Ectodermal cell (in vitro differentiated cells): ENCODE measurements around the gene CALN1.

Experiments
- H3K27ac ChIP-seq: 2 replicates; pipeline ENCODE4 v1.7.0; 2013; ENCODE audit warnings: mild to moderate bottlenecking, low read depth, low read length; ENCODE audit not compliant: insufficient read depth, poor library complexity, severe bottlenecking
- H3K27me3 ChIP-seq: 2 replicates; pipeline ENCODE4 v1.7.0; 2013; ENCODE audit warnings: mild to moderate bottlenecking, low read length; ENCODE audit not compliant: insufficient read depth, control insufficient read depth, poor library complexity, severe bottlenecking
- H3K36me3 ChIP-seq: one replicate; pipeline ENCODE4 v1.7.0; 2013; ENCODE audit warnings: low read length; ENCODE audit not compliant: control insufficient read depth, insufficient read depth
- H3K4me1 ChIP-seq: one replicate; pipeline ENCODE4 v1.7.0; 2013; ENCODE audit warnings: low read length; ENCODE audit not compliant: control insufficient read depth, insufficient read depth
- H3K4me3 ChIP-seq: 2 replicates; pipeline ENCODE4 v1.7.0; 2013; ENCODE audit warnings: low read depth, low read length, control low read depth; ENCODE audit not compliant: insufficient read depth
- H3K9me3 ChIP-seq: 2 replicates; pipeline ENCODE4 v1.7.0; 2013; ENCODE audit warnings: mild to moderate bottlenecking, low read length, moderate library complexity; ENCODE audit not compliant: control insufficient read depth
- WGBS, 2 experiments: methylation state at CpG; one replicate each; pipeline ENCODE4 v1.1.7; 2013; ENCODE audit warnings: missing lambda C conversion rate in 2 of 2; 5-methylcytosine and 5-hydroxymethylcytosine counted together

CALN1 gene

DNA sequence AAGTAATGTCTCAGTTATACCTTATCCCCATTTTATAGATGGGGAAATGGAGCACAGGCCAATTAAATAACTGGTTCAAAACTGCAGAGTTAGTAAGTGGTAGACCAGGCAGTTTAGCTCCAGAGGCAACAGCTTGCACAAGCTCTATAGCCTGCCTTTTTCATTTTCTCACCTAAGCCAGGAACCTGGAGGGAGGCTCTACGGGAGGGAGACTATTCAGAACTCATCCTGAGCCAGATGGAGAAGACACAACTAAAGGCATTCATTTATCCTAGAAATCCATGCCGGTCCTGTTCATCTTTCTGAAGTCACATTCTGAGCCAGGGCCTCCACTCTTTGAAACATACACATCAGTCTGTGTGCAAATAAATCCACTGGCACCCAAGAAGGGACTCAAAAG lies 103.2 kb downstream of the CALN1 start:
- no peak overlapping the region for H3K27ac ChIP-seq
- H3K4me1 ChIP-seq: no peaks in the 10 kb centered on the region
- 89 to 91% methylated on average over 2 of the region's 2 CpGs for WGBS, 2 experiments
- H3K4me3 ChIP-seq: no peak overlapping the region
- H3K36me3 ChIP-seq: no peaks in the 10 kb centered on the region
- H3K9me3 ChIP-seq: no peaks in the 10 kb centered on the region
- H3K27me3 ChIP-seq: no peaks in the 10 kb centered on the region

DNA sequence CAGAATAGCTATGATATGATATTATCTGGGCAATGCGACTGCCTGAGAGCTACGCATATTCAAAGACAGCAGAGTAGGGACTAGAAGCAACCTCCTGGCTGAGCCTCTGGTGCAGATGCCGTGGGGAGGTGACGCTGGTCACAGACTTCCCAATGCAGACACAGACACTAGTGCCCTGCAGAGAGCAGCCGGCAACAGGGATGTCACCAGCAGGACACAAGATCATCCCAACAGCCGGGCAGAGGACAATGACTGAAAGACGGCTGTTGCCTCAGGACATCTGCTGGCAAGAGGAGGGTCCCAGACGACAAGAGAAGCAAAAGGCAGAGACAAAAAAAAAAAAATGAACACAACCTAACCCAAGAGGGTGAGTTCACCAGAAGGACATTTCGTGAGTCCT lies 104.6 kb downstream of the CALN1 start:
- H3K4me1 ChIP-seq: no peaks in the 10 kb centered on the region
- no peaks in the 10 kb centered on the region for H3K36me3 ChIP-seq
- WGBS, 2 experiments: 67 to 70% methylated on average over 9 of the region's 9 CpGs

DNA sequence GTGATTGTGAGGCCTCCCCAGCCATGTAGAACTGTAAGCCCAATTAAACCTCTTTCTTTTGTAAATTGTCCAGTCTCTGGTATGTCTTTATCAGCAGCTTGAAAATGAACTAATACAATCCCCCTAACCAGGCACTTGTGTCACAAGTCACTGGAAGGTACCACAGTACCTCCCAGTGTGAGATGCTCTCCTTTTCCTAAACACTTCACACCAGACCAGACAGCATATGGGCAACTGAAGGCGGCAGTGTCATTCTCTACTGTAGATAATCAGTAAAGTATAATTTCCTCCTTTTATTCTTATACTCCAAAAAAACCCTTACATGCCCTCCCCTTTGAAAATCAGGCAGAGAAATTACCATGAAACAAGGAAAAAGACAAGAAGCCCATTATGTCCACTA lies 113.2 kb downstream of the CALN1 start:
- no peak overlapping the region for H3K27ac ChIP-seq
- H3K27me3 ChIP-seq: no peaks in the 10 kb centered on the region
- H3K4me1 ChIP-seq: no peaks in the 10 kb centered on the region
- no peak overlapping the region for H3K4me3 ChIP-seq
- no peaks in the 10 kb centered on the region for H3K9me3 ChIP-seq
- 84 to 88% methylated on average over 1 of the region's 1 CpG for WGBS, 2 experiments
- no peaks in the 10 kb centered on the region for H3K36me3 ChIP-seq

More for the DNA sequence above, 104.6 kb downstream of the CALN1 start:
- Histone ChIP-seq H3K4me3 (no peak overlapping the region), H3K27ac (no peak overlapping the region), H3K9me3 (no peaks in the 10 kb centered on the region), H3K27me3 (no peaks in the 10 kb centered on the region)

DNA sequence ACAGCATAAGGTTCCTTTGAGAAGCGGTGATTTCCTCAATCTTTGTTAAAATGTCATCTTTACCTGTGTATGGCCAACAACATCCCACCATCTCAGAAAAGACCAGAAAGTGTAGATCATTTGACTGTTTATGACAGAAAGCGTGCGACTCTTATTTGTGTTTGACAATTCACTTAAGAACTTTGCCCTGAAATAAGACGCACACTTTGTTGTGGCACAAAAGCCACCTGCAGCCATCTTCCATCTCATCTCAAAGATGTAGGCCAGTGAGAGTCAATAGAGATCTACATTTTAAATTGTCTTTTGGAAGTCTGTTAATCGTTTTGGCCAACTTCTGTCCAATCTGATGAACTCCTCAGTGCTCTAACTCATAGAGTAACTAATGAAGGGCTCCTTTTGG lies 114.0 kb downstream of the CALN1 start:
- Histone ChIP-seq H3K9me3 (no peaks in the 10 kb centered on the region), H3K36me3 (no peaks in the 10 kb centered on the region)
- WGBS, 2 experiments: 96 to 99% methylated on average over 5 of the region's 5 CpGs

DNA sequence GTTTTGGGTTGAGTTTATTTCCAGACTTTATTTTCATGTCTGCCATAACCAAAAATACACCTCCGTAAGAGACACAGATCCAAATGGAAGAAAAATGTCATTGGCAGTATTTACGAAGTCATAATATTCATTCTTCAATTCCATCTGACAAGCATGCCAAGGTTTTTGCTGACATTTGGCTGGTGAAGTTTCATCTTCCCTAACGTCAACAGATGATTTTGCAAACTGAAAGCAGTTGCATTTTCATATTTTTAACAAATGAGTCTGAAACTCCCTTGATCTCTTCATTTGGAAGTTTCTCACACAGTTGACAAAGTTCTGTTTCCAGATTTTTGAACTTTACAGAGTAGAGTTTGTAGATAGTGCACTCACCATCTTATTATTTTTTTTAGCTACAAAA lies 114.5 kb downstream of the CALN1 start:
- Histone ChIP-seq H3K27ac (no peak overlapping the region), H3K4me1 (no peaks in the 10 kb centered on the region), H3K4me3 (no peak overlapping the region), H3K9me3 (no peaks in the 10 kb centered on the region), H3K36me3 (no peaks in the 10 kb centered on the region), H3K27me3 (no peaks in the 10 kb centered on the region)
- 95 to 96% methylated on average over 3 of the region's 3 CpGs for WGBS, 2 experiments

More for the DNA sequence above, 114.0 kb downstream of the CALN1 start:
- Histone ChIP-seq H3K27me3 (no peaks in the 10 kb centered on the region), H3K4me3 (no peak overlapping the region), H3K27ac (no peak overlapping the region), H3K4me1 (no peaks in the 10 kb centered on the region)

DNA sequence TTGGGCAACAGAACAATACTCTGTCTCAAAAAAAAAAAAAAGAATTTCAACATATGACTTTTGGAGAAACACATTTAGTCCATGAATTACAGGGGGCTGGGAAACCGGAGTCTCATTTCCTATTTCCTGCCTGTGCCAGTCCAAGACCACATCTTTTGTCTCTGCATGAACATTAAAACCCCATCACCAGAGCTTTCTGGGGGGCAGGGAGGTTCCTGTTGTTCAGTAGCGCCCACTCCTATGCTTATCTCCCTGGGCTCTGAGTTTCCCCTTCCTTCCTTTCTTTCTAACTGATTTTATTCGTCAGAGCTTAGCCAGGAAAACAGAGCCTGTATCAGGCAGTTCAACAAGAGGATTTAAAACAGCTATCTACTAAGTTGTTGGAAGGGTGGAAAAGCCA lies 119.3 kb downstream of the CALN1 start:
- no peak overlapping the region for H3K27ac ChIP-seq
- no peaks in the 10 kb centered on the region for H3K36me3 ChIP-seq
- no peaks in the 10 kb centered on the region for H3K4me1 ChIP-seq
- no peak overlapping the region for H3K4me3 ChIP-seq
- no peaks in the 10 kb centered on the region for H3K27me3 ChIP-seq
- no peaks in the 10 kb centered on the region for H3K9me3 ChIP-seq
- WGBS, 2 experiments: 86 to 94% methylated on average over 3 of the region's 3 CpGs

DNA sequence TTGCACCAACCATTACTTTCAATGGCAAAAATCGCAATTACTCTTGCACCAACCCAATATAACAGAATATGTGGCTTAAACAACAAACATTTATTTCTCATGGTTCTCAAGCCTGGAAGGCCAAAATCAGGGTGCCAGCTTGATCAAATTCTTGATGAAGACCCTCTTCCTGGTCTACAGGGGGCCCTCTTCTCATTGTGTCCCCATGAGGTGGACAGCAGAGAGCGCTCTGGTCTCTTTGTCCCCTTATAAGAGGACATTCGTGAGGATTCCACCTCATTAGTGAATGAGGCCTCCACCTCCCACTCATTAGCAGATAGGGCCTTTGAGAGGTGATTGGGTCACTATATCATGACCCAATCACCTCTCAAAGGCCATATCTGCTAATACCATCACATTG lies 120.0 kb downstream of the CALN1 start:
- Histone ChIP-seq H3K9me3 (no peaks in the 10 kb centered on the region), H3K4me1 (no peaks in the 10 kb centered on the region), H3K36me3 (no peaks in the 10 kb centered on the region), H3K4me3 (no peak overlapping the region), H3K27ac (no peak overlapping the region), H3K27me3 (no peaks in the 10 kb centered on the region)
- 89 to 94% methylated on average over 3 of the region's 3 CpGs for WGBS, 2 experiments

DNA sequence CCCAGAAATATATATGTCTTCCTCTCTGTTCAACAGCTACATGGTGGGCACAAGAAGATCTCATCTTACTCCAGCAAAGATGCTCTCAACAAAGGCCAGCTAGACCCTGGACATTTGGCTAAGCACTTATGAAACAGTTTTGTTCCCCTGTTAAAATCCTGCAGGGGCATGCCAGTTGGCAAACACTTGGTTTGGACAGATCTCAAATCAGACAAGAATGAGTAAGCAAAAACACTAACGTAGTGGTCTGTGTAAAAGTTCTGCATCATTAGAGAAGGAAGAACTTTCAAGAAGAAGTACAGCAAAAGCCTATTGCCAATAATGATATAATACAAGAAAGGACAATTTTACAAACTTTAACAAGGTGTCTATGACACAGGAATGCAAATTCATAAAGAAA lies 125.6 kb downstream of the CALN1 start:
- Histone ChIP-seq H3K27ac (no peak overlapping the region), H3K27me3 (no peaks in the 10 kb centered on the region), H3K36me3 (no peaks in the 10 kb centered on the region), H3K4me3 (no peak overlapping the region), H3K4me1 (no peaks in the 10 kb centered on the region), H3K9me3 (no peaks in the 10 kb centered on the region)
- WGBS, 2 experiments: 93 to 94% methylated on average over 1 of the region's 1 CpG

DNA sequence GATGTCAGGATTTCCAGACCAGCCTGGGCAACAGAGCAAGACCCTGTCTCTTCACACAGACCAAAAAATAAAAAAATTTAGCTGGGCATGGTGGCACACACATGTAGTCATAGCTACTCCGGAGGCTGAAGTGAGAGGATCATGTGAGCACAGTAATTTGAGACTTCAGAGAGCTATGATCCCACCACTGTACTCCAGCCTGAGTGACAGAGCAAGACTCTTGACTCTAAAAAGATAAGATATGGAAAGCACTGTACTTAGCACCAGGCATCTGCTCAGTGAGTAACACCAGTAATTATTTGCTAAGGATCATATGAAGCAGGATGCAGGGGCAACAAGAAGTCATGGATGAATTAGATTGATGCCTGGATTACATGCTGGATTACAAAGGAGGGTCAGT lies 128.8 kb downstream of the CALN1 start:
- H3K36me3 ChIP-seq: no peaks in the 10 kb centered on the region
- H3K27me3 ChIP-seq: no peaks in the 10 kb centered on the region
- H3K9me3 ChIP-seq: no peaks in the 10 kb centered on the region
- no peak overlapping the region for H3K4me3 ChIP-seq
- H3K4me1 ChIP-seq: no peaks in the 10 kb centered on the region
- WGBS, 2 experiments: 90 to 93% methylated on average over 1 of the region's 1 CpG
- H3K27ac ChIP-seq: no peak overlapping the region

DNA sequence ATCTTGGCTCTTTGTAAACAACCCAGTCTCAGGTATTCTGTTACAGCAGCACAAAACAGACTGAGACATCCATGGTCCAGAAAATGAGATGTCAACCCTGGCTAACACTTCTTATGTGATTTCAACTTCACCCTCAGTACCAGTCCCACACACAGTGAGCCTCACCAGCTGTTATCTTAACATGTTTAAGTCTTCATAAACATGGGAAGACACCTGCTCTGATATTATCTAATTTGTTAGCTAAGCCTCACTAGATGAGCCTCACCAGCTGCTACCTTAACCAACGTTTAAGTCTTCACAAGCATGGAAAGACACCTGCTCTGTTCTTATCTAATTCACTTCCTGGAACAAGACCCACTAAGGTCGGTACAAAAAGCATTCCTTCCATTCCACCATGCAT lies 130.8 kb downstream of the CALN1 start:
- Histone ChIP-seq H3K4me3 (no peak overlapping the region), H3K36me3 (no peaks in the 10 kb centered on the region), H3K27ac (no peak overlapping the region), H3K9me3 (no peaks in the 10 kb centered on the region), H3K4me1 (no peaks in the 10 kb centered on the region), H3K27me3 (no peaks in the 10 kb centered on the region)
- WGBS, 2 experiments: 88 to 90% methylated on average over 2 of the region's 2 CpGs

DNA sequence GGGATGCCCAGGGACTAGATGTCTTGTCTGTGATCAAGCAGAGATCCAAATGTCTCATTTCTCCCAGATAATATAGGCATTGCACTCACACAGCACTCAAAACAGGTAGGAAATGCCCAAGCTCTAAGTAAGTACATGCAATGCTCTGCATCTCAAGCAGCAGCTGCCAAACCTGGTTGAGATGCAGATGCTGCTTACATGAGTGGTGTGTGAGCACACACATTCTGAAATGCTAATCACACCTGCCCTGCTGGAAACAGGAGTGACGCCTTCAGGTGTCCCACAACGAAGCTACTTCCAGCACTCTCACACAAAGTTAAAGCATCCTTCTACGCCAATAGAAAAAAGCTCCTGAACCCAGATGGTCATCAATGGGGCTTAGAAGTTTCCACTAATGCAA lies 132.9 kb downstream of the CALN1 start:
- no peaks in the 10 kb centered on the region for H3K4me1 ChIP-seq
- H3K27ac ChIP-seq: no peak overlapping the region
- H3K9me3 ChIP-seq: no peaks in the 10 kb centered on the region
- WGBS, 2 experiments: 86 to 90% methylated on average over 3 of the region's 3 CpGs
- H3K4me3 ChIP-seq: no peak overlapping the region
- no peaks in the 10 kb centered on the region for H3K27me3 ChIP-seq
- no peaks in the 10 kb centered on the region for H3K36me3 ChIP-seq
